Gastrocnemius medialis (tissue), 4 donors: Measurements from ENCODE around the gene CA10. TPM values are rescaled to one million over a fixed set of nuclear protein-coding genes. Genes with fewer than 3 reads are reported as not detected.

Source experiments
- ATAC-seq, 2 donors: fragments of 150-250 bp; one replicate each; pipeline ENCODE4 v1.9.1; 2016
- DNase-seq, 2 donors: peaks; one replicate each; pipeline ENCODE4 v3.0.0-alpha.2; 2019
- H3K27ac ChIP-seq, 4 donors: fragments of 200-600 bp; sonication (generic); 1 replicate in 1 of 4; 2 replicates in 3 of 4; pipeline ENCODE4 v1.5.1; 2016 to 2018; ENCODE audit warnings: mild to moderate bottlenecking in 2 of 4, moderate library complexity in 1 of 4
- H3K27me3 ChIP-seq, 3 donors: fragments of 200-600 bp; sonication (generic) in 2 of 3; 1 replicate in 1 of 3; 2 replicates in 2 of 3; pipeline versions ENCODE4 v1.5.1 to v1.6.0; 2016 to 2019; ENCODE audit warnings: mild to moderate bottlenecking in 1 of 3, moderate library complexity in 1 of 3
- H3K36me3 ChIP-seq, 2 donors: fragments of 200-600 bp; sonication (generic) in 1 of 2; one replicate each; pipeline ENCODE4 v1.5.1; 2017 to 2018
- H3K4me1 ChIP-seq, 2 donors: fragments of 200-600 bp; sonication (generic) in 1 of 2; one replicate each; pipeline ENCODE4 v1.5.1; 2016 to 2017; ENCODE audit warnings: mild to moderate bottlenecking in 2 of 2
- H3K4me3 ChIP-seq, 4 donors: fragments of 200-600 bp; sonication (generic) in 3 of 4; 1 replicate in 1 of 4; 2 replicates in 3 of 4; pipeline ENCODE4 v1.5.1; 2016 to 2019; ENCODE audit warnings: mild to moderate bottlenecking in 2 of 4
- H3K9me3 ChIP-seq, 3 donors: fragments of 200-600 bp; sonication (generic) in 2 of 3; 1 replicate in 1 of 3; 2 replicates in 2 of 3; pipeline ENCODE4 v1.5.1; 2016 to 2019
- POLR2A ChIP-seq, 2 donors: fragments of 450-650 bp; IDR thresholded peaks; one replicate each; pipeline ENCODE4 v1.6.1; 2017; ENCODE audit warnings: antibody characterized with exemption in 2 of 2, mild to moderate bottlenecking in 2 of 2, moderate library complexity in 2 of 2
- in situ Hi-C, 4 donors: fragments of 200-750 bp; cut with MboI; loops; one replicate each; pipeline versions ENCODE4 v1.15.0 to v1.8.0; 2017; ENCODE audit warnings: low sequenced_read_pairs in 4 of 4
- intact Hi-C: fragments of 100-400 bp; cut with DNase I; formaldehyde crosslinking; loops from one replicate; pipeline ENCODE4 v1.15.1; 2023; ENCODE audit warnings: low total_unique reads
- total RNA-seq, 4 donors: library from RNA; depleted of rRNA; stranded (reverse); fragments of >200 nt; gene quantifications; one replicate each; pipeline versions ENCODE4 v1.1.0 to v1.2.3, GENCODE V29; 2016
- TF ChIP-seq, protein P1 (sequence below), 5 experiments: fragments of 450-650 bp in 3 of 5; fragments of 200-600 bp in 2 of 5; sonication (generic) in 2 of 5; IDR thresholded peaks in 4 of 5; conservative IDR thresholded peaks in 1 of 5; 1 replicate in 4 of 5; 2 replicates in 1 of 5; pipeline ENCODE4 v1.5.1; 2016 to 2019; ENCODE audit warnings: antibody characterized with exemption in 5 of 5, mild to moderate bottlenecking in 3 of 5, moderate library complexity in 3 of 5

The CA10 gene
- total RNA-seq, 4 donors from 2014 or later = not detected

DNA sequence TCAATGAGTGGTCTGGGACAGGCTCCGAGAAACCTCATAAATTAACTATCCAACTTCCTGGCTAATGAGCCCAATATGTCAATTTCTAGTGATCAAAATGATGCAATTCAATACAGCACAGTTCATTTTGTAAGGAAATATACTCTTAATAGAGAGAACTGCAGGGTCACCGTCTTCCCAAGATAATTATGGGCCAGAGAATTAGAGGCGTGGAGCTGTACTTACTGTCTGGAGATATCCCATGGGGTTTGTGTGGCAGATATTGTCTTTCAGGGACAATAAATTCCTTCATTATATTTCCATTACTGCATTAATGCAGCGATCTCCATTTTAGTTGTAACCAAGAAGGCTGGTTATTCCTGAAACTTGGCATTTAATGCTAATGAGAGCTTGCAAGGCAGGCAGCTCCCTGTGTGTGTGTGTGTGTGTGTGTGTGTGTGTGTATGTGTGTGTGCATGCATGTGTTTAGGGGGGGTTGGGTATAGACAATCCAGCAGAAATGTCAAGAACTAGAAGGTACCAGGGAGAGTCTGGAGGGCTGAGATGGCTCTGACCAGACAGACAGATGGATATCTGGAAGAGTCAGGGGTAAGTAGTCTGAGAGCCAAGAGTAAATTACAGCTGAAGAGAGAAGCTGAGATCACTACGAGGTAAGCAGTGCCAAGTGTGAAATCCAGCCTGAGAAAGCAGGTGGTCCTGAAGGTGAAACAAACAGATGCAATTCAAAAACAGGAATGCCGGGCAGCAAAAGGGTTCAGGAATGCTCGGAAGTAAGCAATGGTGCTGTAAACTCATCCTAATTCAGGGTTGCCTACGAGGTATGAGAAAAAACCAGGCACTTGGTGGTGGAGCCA lies 393.0 kb downstream of the CA10 start:
- DNase-seq = no peak
- H3K4me1 ChIP-seq = no peaks in the 10 kb centered on the region
- no peaks in the 10 kb centered on the region for H3K27me3 ChIP-seq
- intact Hi-C loops = no loop called here
- no peaks in the 10 kb centered on the region for H3K9me3 ChIP-seq
- ATAC-seq = no peak
- no peaks in the 10 kb centered on the region for H3K36me3 ChIP-seq
- H3K4me3 ChIP-seq = no peak overlapping the region
- TF ChIP-seq, protein P1, sequence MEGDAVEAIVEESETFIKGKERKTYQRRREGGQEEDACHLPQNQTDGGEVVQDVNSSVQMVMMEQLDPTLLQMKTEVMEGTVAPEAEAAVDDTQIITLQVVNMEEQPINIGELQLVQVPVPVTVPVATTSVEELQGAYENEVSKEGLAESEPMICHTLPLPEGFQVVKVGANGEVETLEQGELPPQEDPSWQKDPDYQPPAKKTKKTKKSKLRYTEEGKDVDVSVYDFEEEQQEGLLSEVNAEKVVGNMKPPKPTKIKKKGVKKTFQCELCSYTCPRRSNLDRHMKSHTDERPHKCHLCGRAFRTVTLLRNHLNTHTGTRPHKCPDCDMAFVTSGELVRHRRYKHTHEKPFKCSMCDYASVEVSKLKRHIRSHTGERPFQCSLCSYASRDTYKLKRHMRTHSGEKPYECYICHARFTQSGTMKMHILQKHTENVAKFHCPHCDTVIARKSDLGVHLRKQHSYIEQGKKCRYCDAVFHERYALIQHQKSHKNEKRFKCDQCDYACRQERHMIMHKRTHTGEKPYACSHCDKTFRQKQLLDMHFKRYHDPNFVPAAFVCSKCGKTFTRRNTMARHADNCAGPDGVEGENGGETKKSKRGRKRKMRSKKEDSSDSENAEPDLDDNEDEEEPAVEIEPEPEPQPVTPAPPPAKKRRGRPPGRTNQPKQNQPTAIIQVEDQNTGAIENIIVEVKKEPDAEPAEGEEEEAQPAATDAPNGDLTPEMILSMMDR (IDR thresholded peaks at IDR 0.05 in 4 of 5, conservative IDR thresholded peaks at IDR 0.05 in 1 of 5) = no peak
- no peak for TF ChIP-seq POLR2A (IDR thresholded peaks at IDR 0.05)
- H3K27ac ChIP-seq = no peak overlapping the region
- in situ Hi-C loops = loop anchor here in 1 of 4 donors (10.0 kb wide), 1 partner anchor 339 kb away; no protein-coding TSS in a partner anchor

DNA sequence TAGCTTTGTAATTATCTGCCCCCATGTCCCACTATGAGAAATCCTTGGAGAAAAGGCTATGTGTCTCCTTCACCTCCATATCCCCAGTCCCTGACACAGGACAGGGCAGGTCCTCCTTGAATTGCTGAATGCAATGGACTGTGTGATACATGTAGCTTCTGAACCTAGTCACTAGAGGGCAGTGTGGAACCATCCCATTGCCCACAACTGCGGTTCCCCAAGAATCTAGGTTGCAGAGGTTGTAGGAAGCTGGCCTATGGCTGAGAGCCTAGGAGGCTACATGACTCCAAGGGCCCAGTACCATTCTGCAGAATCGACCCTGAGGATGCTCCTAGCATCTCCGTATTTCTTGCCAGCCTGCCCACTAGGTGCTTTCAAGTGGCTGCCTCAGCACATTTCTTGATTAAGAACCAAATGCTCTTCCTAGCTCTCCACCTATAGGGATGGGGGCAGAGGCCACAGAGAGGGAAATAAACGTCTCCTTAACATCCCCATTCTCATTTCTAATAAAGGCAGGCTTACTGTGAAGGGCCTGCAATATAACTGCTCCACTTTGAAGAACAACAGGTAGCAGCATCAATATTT lies 394.0 kb downstream of the CA10 start:
- H3K9me3 ChIP-seq = no peaks in the 10 kb centered on the region
- in situ Hi-C loops (loop anchor here in 1 of 4 donors (10.0 kb wide), 1 partner anchor 340 kb away; no protein-coding TSS in a partner anchor), intact Hi-C loops (no loop called here)
- TF ChIP-seq, protein P1 (IDR thresholded peaks at IDR 0.05 in 4 of 5, conservative IDR thresholded peaks at IDR 0.05 in 1 of 5) = peak in 4 of 5 experiments; percentile 19 to 83 (median 59)
- TF ChIP-seq POLR2A (IDR thresholded peaks at IDR 0.05) = no peak
- ATAC-seq (peak; percentile 65 to 85), DNase-seq (no peak)
- no peak overlapping the region for H3K27ac ChIP-seq
- no peaks in the 10 kb centered on the region for H3K27me3 ChIP-seq
- no peak overlapping the region for H3K4me3 ChIP-seq
- no peaks in the 10 kb centered on the region for H3K36me3 ChIP-seq
- H3K4me1 ChIP-seq = no peaks in the 10 kb centered on the region

DNA sequence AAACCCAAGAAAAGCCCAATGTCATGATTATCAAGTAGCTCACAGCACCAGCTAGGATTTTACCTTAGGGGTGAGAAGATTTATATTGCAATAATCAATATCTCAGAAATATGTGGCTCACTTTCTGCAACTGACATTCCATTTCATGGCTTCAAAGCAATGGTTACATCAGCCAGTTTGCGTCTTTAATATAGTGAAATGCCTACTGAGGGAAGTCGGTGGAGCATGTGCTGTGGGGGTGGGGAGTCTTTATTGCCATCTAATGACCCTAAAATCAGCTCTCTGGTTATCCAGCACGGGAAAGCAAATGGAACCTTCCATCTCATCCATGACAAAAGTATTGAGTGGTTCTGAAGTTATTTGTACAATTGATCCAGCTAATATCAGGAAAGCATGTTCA lies 395.5 kb downstream of the CA10 start:
- in situ Hi-C loops = loop anchor here in 1 of 4 donors (10.0 kb wide), 1 partner anchor 342 kb away; no protein-coding TSS in a partner anchor
- ATAC-seq = no peak

DNA sequence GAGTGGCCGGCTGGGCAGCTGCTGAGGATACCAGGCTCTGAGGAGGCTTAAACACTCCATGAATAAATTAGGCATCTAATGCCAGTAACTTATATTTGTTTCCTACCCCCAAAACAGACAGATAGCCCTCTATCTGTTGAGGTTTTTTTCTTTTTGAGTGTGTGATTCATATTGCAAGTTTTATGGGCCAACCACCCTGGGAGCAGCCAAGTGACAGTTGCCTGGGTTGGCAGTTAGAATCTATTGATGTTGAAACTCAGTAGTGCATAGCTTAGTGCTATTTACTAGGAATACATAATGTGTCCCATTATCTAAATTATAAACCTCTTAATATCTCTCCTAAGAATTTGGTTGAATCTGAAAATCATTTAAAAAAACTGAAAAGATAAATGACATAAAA lies 397.4 kb downstream of the CA10 start:
- no peak overlapping the region for H3K4me3 ChIP-seq
- no peak overlapping the region for H3K27ac ChIP-seq
- no peak for DNase-seq
- no peak for ATAC-seq
- no peak for TF ChIP-seq POLR2A (IDR thresholded peaks at IDR 0.05)
- TF ChIP-seq, protein P1 (IDR thresholded peaks at IDR 0.05 in 4 of 5, conservative IDR thresholded peaks at IDR 0.05 in 1 of 5) = no peak
- no peaks in the 10 kb centered on the region for H3K4me1 ChIP-seq
- no peaks in the 10 kb centered on the region for H3K9me3 ChIP-seq
- no peaks in the 10 kb centered on the region for H3K36me3 ChIP-seq
- in situ Hi-C loops = loop anchor here in 1 of 4 donors (10.0 kb wide), 1 partner anchor 344 kb away; no protein-coding TSS in a partner anchor
- no peaks in the 10 kb centered on the region for H3K27me3 ChIP-seq
- intact Hi-C loops = no loop called here

More for the DNA sequence above, 395.5 kb downstream of the CA10 start:
- Histone ChIP-seq H3K4me3 (no peak overlapping the region), H3K9me3 (no peaks in the 10 kb centered on the region), H3K36me3 (no peaks in the 10 kb centered on the region), H3K27ac (no peak overlapping the region), H3K4me1 (no peaks in the 10 kb centered on the region), H3K27me3 (no peaks in the 10 kb centered on the region)
- intact Hi-C loops = no loop called here
- TF ChIP-seq POLR2A (IDR thresholded peaks at IDR 0.05) = no peak
- TF ChIP-seq, protein P1 (IDR thresholded peaks at IDR 0.05 in 4 of 5, conservative IDR thresholded peaks at IDR 0.05 in 1 of 5) = no peak
- DNase-seq = no peak
